GM18909 (cell line): Measurements from ENCODE around the gene RPAP2.

Source experiments
- ATAC-seq: cut with Tn5 transposase; IDR thresholded peaks from one replicate; pipeline ENCODE4 v1.9.1; 2021; ENCODE audit warnings: mild to moderate bottlenecking; ENCODE audit not compliant: unreplicated experiment, poor library complexity

Gene RPAP2

DNA sequence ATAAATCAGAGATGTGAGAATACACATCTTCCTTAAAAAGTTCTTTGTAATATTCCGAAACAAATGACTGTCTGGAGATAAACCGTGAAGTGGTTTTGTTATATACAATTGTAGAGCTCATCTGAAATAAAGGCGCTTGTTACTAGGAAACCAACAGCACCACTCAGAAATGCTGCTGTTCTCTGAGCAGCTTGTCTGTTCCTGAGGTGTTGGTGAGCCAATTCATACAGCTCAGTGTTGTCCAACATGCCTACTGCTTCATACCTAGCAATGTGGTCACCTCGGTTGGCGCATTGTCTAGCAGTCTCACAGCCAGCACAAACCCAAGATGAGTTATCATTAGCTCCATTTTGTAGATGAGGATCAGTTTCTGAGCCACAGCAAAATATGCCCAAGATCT lies 143.5 kb downstream of the RPAP2 start:
- ATAC-seq, result no peak

DNA sequence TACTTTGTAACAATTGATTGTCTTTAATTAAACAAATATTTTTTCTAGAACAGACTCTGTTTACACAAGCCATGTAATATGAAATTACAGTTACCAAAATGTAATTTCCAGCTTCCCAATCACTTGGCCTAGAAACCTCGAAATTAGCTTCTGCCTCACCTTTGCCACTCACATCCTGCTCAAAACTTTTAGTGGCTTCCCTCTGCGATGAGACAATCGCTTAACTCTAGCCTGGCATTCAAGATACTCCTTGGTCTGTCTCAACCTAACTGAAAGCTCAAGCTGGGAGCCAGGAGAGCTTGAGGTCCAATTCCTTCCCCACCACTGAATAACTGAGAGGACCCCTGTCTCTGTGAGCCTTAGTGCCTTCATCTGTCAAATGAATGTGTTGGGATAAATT lies 145.0 kb downstream of the RPAP2 start:
- ATAC-seq, result no peak

DNA sequence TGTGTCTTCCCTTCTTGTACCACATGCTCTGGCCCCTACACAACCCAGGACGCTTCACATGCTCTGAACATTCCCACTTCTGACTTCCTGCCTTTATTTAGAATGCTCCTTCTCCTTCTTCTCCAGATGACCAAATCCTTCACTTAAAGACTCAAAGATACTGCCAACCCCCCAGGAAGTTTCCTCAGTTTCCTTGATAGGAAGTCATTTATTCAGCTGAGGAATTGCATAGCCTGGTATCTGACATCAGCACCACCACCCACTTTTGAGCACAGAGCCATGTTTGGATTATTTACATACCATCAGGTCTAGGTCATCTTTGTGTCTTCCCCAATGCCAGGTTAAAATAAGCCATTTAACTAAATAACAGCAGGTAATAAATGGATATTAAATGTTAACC lies 145.5 kb downstream of the RPAP2 start:
- no peak for ATAC-seq

DNA sequence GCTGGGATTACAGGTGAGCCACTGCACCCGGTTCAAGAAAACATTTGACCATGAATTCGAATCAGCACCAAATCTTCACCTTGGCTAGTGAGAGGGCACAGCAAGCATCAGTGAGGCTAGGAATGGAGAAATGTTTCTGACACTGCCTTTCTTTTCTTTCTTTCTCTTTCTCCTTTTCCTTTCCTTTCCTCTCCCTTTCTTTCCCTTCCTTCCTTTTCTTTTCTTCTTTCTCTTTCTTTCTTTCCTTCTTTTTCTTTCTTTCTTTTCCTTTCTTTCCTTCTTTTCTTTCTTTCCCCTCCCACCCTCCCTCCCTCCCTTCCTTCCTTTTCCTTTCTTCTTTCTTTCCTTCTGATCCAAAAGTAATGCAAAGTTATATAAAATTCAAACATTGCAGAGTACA lies 147.0 kb downstream of the RPAP2 start:
- ATAC-seq, result no peak

DNA sequence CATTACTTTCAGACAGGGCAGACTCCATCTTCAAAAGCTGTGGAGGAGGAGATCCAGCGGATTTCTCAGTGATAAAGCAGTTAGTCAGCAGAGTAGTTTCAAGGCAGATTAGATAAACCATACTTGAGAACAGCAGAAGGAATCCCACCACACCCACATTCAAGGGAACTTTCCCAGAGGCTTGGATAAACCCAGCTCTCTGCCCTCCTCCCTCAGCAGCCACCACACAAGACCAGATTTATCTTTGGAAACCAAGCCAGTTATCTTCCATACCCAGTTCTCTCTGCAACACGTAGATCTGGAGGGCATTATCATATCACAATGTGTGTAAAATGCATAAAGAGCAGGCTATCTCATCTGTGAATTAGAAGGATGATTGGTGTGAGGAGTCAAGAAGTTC lies 147.7 kb downstream of the RPAP2 start:
- no peak for ATAC-seq

DNA sequence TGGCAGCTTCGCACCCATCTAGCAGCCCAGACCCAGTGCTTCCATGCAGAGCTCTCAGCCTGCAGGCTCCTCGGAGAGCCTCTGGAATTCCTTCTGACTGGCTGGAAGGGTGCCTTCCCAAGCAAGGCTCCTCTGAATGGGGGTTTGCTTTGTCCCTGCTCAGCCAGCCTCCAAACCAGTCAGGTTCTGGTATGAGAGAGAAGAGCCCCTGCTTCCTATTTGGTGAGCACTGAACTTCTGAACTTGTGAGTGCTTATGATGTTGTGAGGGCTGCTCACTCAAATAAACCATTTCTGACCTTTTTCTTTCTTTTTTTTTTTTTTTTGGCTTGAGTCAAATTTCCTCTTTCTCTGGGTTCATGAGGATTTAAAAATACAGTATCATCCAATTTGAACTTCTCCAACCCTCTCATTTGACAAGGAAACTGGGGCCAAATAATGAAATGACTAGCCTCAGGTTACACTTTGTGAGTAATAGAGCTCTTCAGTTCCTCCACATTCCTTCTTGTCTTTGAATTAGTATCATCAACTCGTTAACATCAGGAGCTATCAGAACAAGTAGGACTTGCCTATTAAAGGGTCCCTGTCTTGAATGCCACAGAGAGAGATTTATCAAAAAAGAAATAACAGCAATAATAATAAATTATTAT lies 148.3 kb downstream of the RPAP2 start:
- ATAC-seq, result no peak

DNA sequence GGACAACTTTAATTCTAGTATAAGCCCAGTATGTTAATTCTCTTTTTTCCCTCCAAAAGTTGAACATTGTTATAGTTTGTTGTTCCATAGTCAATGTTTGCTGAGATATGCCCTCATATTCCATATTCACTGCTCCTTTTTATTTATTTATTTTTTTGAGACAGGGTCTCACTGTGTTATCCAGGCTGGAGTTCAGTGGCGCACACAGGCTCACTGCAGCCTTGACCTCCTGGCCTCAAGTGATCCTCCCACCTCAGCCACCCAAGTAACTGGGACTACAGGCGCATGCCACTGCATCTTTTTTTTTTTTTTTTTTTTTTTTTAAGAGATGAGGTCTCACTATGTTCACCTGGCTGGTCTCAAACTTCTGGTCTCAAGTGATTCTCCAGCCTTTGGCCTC lies 149.1 kb downstream of the RPAP2 start:
- no peak for ATAC-seq
